Activated CD8-positive, alpha-beta T cell treated with anti-CD3 and anti-CD28 coated beads, Interleukin-2, amount 10 ng/mL, durations not matched to agents 7 days and 5 days (primary cell): Measurements from ENCODE around the gene TLE3. TPM values are rescaled to one million over a fixed set of nuclear protein-coding genes. Genes with fewer than 3 reads are reported as not detected.

ENCODE experiments used
- ATAC-seq: fragments of 150-1000 bp; cut with Tn5 transposase; one replicate; pipeline ENCODE4 v1.10.0; 2021; ENCODE audit warnings: moderate library complexity
- CTCF ChIA-PET: fragments of 350-600 bp; sonication (Branson Sonifier 250); formaldehyde crosslinking; loops from one replicate; lab custom pipeline; 2021; ENCODE audit warnings: antibody characterized with exemption; lab: Charles Lee
- POLR2A ChIA-PET: fragments of 350-600 bp; sonication (Branson Sonifier 250); formaldehyde crosslinking; loops from one replicate; lab custom pipeline; 2021; ENCODE audit warnings: antibody characterized with exemption; lab: Charles Lee
- DNase-seq: peaks from one replicate; pipeline ENCODE4 v3.0.0-alpha.2; 2020
- H3K27ac Mint-ChIP-seq: one replicate; pipeline ENCODE4 v1.8.0; 2021; ENCODE audit warnings: mild to moderate bottlenecking, mixed read lengths
- H3K27me3 Mint-ChIP-seq: one replicate; pipeline ENCODE4 v1.8.0; 2021; ENCODE audit warnings: low read depth, mixed read lengths
- H3K36me3 Mint-ChIP-seq: one replicate; pipeline ENCODE4 v1.8.0; 2021; ENCODE audit warnings: low read depth, mixed read lengths
- H3K4me1 Mint-ChIP-seq: one replicate; pipeline ENCODE4 v1.8.0; 2021; ENCODE audit warnings: low read depth, mixed read lengths
- H3K4me3 Mint-ChIP-seq: one replicate; pipeline ENCODE4 v1.8.0; 2021; ENCODE audit warnings: mild to moderate bottlenecking, mixed read lengths
- H3K9me3 Mint-ChIP-seq: one replicate; pipeline ENCODE4 v1.8.0; 2022; ENCODE audit warnings: mixed read lengths; ENCODE audit not compliant: insufficient read depth
- total RNA-seq, 2 experiments: library from RNA; stranded (reverse); gene quantifications; one replicate each; pipeline ENCODE4 v1.2.3, GENCODE V29; 2021

Gene TLE3
- total RNA-seq, 2 experiments from 2014 or later = 64.0 to 71.1 TPM

DNA sequence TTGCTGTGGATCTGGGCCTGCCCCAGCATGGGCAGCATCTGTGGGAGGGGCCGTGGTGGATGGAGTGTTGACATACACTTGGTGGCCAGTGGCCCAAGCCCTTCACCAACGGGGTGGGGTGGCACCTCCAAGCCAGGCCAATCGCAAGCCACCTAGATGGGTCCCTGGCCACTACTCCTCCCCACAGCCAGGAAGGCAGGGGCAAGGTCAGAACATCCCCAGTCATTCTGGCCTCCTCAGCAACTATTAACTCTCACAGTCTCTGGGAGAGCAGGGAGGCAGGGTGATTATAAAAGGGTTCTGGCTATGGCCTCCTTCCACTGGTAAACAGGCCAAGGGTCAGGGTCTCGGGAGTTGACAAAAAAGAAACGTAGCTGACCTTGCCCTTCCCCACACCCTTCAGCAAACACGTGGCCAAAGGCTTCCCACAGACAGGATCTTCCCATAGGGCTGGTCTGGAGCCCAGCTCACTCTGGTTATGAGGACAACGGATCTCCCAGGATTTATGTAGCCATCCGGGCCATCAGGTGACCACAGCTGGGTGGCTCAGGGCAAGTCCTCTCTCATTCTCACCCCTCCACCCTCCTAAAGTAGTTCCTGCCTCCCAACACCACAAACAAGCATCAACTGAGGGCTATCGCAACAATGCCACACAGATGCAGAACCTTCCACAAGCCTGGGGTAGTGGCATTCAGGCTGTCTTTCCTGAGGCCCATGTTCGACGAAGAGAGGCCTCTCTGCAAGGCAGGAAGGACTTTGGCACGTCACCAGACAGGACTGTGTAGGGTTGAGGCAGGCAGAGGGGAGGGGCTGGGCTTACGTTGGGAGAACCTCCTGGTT is 18.9 kb downstream of the TLE3 start:
- Mint-ChIP-seq H3K4me3 (no peak overlapping the region), H3K36me3 (peaks cover 77% of the 10 kb centered on the region), H3K27ac (no peak overlapping the region), H3K4me1 (peaks cover 31% of the 10 kb centered on the region), H3K9me3 (no peaks in the 10 kb centered on the region), H3K27me3 (no peaks in the 10 kb centered on the region)
- POLR2A ChIA-PET = no interaction called here
- no peak for DNase-seq
- CTCF ChIA-PET = no interaction called here
- ATAC-seq = no peak

- no peak for ATAC-seq
- ChIA-PET POLR2A (no interaction called here), CTCF (interaction anchor here (1.1 kb wide), 1 partner anchor 12 kb away, joined by 3 read pairs; no protein-coding TSS in a partner anchor)
- H3K27ac Mint-ChIP-seq = peak overlapping the region; percentile 3
- H3K27me3 Mint-ChIP-seq = no peaks in the 10 kb centered on the region
- peaks cover 18% of the 10 kb centered on the region for H3K4me1 Mint-ChIP-seq
- H3K4me3 Mint-ChIP-seq = no peak overlapping the region
- peaks cover 77% of the 10 kb centered on the region for H3K36me3 Mint-ChIP-seq
- DNase-seq = no peak
- H3K9me3 Mint-ChIP-seq = no peaks in the 10 kb centered on the region
Measured at GRCh38 chr15:70077188-70078147, 20.2 kb downstream of the TLE3 start.

- Mint-ChIP-seq H3K27ac (no peak overlapping the region), H3K4me3 (no peak overlapping the region), H3K36me3 (peaks cover 71% of the 10 kb centered on the region), H3K9me3 (no peaks in the 10 kb centered on the region), H3K4me1 (peaks cover 11% of the 10 kb centered on the region), H3K27me3 (no peaks in the 10 kb centered on the region)
- DNase-seq (no peak), ATAC-seq (no peak)
- CTCF ChIA-PET = interaction anchor here (1.1 kb wide), 1 partner anchor 30 kb away, joined by 3 read pairs; no protein-coding TSS in a partner anchor
- POLR2A ChIA-PET = interaction anchor here (0.6 kb wide), 1 partner anchor 10 kb away, joined by 3 read pairs; no protein-coding TSS in a partner anchor
Measured at GRCh38 chr15:70074380-70074779, 23.3 kb downstream of the TLE3 start.

DNA sequence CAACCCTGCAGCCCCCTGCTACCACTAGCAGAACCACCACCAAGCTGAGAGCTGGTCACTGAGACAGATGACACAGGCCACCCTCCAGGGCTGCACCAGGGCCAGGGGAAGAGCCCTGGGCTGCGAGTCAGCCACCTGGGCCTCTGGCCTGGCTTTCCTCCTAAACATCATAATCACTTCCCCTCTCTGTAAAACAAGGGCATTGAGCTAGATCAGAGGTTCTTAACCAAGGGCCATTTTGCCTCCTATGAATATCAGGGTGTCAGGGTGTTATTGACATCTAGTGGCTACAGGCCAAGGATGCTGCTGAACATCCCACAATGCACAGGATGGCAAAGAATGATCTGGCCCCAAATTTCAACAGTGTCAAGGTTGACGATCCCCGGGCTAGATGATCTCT is 25.2 kb downstream of the TLE3 start:
- ChIA-PET POLR2A (no interaction called here), CTCF (no interaction called here)
- ATAC-seq = no peak

DNA sequence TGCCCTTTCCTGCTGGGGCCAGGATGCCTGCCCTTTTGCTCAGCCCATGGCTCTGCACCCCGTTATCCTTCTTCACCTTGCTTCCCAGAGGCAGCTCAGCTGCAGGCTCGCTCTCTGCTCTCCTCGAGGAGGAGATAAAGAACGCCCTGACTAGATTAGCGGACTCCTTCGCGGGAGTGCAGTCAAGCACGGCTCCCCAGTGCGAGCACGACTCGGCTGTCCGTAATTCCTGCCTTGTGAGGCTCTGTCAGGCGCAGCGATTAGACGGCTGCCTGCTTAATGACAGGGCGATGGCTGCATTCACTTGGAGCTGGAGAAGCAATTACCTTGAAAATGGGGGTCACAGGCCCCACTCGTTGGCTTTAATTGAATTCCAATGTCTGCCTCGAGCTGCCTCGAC is 25.9 kb downstream of the TLE3 start:
- CTCF ChIA-PET = no interaction called here
- Mint-ChIP-seq H3K27me3 (no peaks in the 10 kb centered on the region), H3K4me3 (no peak overlapping the region), H3K9me3 (no peaks in the 10 kb centered on the region), H3K27ac (no peak overlapping the region), H3K4me1 (peaks cover 6% of the 10 kb centered on the region), H3K36me3 (peaks cover 72% of the 10 kb centered on the region)
- POLR2A ChIA-PET = no interaction called here
- DNase-seq = no peak
- no peak for ATAC-seq

More for the DNA sequence above, 25.2 kb downstream of the TLE3 start:
- H3K4me3 Mint-ChIP-seq = no peak overlapping the region
- no peaks in the 10 kb centered on the region for H3K9me3 Mint-ChIP-seq
- peaks cover 72% of the 10 kb centered on the region for H3K36me3 Mint-ChIP-seq
- peaks cover 11% of the 10 kb centered on the region for H3K4me1 Mint-ChIP-seq
- no peaks in the 10 kb centered on the region for H3K27me3 Mint-ChIP-seq
- H3K27ac Mint-ChIP-seq = no peak overlapping the region
- DNase-seq = no peak

- no peak overlapping the region for H3K4me3 Mint-ChIP-seq
- no peaks in the 10 kb centered on the region for H3K9me3 Mint-ChIP-seq
- ATAC-seq (no peak), DNase-seq (no peak)
- no peak overlapping the region for H3K27ac Mint-ChIP-seq
- POLR2A ChIA-PET = no interaction called here
- CTCF ChIA-PET = no interaction called here
- no peaks in the 10 kb centered on the region for H3K27me3 Mint-ChIP-seq
- H3K36me3 Mint-ChIP-seq = peaks cover 60% of the 10 kb centered on the region
- H3K4me1 Mint-ChIP-seq = no peaks in the 10 kb centered on the region
Measured at GRCh38 chr15:70069716-70070115, 28.0 kb downstream of the TLE3 start.

GRCh38 chr15:70068783-70069565 is 28.7 kb downstream of the TLE3 start:
- H3K27ac Mint-ChIP-seq = no peak overlapping the region
- no peaks in the 10 kb centered on the region for H3K27me3 Mint-ChIP-seq
- H3K4me3 Mint-ChIP-seq = no peak overlapping the region
- no peaks in the 10 kb centered on the region for H3K4me1 Mint-ChIP-seq
- DNase-seq (no peak), ATAC-seq (no peak)
- CTCF ChIA-PET = no interaction called here
- peaks cover 54% of the 10 kb centered on the region for H3K36me3 Mint-ChIP-seq
- POLR2A ChIA-PET = no interaction called here
- H3K9me3 Mint-ChIP-seq = no peaks in the 10 kb centered on the region

DNA sequence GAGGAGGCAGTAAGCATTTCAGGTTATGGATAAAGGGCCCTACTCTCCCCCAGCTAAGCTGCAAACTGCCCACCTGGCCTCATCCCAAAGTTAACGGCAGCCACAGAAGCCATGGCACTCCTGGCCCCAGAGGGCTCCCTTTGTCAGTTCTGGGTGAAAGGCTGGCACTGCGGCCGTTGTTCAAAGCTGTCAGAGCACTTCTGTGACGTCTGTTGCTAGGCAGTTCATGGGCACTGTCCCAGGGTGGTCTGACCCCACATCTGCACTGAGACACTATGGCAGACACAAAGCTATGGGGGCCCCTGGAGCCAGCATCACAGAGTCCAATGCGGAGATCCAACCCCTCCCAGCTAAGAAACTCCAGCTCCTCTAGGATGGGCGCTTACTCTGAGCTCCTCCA is 30.0 kb downstream of the TLE3 start:
- DNase-seq = no peak
- no peaks in the 10 kb centered on the region for H3K4me1 Mint-ChIP-seq
- H3K27ac Mint-ChIP-seq = no peak overlapping the region
- no peaks in the 10 kb centered on the region for H3K27me3 Mint-ChIP-seq
- no peak overlapping the region for H3K4me3 Mint-ChIP-seq
- CTCF ChIA-PET = interaction anchor here (1.0 kb wide), 1 partner anchor 339 kb away, joined by 3 read pairs; no protein-coding TSS in a partner anchor
- peaks cover 46% of the 10 kb centered on the region for H3K36me3 Mint-ChIP-seq
- POLR2A ChIA-PET = no interaction called here
- ATAC-seq = no peak
- H3K9me3 Mint-ChIP-seq = no peaks in the 10 kb centered on the region

DNA sequence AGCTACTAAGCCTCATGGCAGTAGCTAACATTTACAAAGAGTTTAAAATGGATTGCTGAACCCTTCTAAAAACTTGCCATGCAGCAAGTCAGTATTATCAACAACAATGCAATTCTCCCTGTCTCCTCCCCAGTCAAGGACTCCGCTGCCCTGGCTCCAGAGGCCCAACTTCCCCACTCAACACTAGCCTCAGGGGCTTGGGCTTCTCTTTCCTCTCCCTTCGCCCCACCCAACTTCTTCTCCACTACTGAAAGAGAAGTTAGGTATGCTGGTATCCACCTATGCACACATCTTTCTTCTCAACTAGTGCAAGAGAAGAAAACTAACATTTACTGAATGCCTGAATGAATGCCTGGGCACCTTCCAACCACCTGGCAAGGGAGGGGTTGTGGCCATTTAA is 30.7 kb downstream of the TLE3 start:
- CTCF ChIA-PET = interaction anchor here (1.0 kb wide), 1 partner anchor 338 kb away, joined by 3 read pairs; no protein-coding TSS in a partner anchor
- ATAC-seq (no peak), DNase-seq (no peak)
- no peaks in the 10 kb centered on the region for H3K27me3 Mint-ChIP-seq
- no peaks in the 10 kb centered on the region for H3K4me1 Mint-ChIP-seq
- POLR2A ChIA-PET = no interaction called here
- H3K27ac Mint-ChIP-seq = no peak overlapping the region
- H3K9me3 Mint-ChIP-seq = no peaks in the 10 kb centered on the region
- no peak overlapping the region for H3K4me3 Mint-ChIP-seq
- H3K36me3 Mint-ChIP-seq = peaks cover 42% of the 10 kb centered on the region

DNA sequence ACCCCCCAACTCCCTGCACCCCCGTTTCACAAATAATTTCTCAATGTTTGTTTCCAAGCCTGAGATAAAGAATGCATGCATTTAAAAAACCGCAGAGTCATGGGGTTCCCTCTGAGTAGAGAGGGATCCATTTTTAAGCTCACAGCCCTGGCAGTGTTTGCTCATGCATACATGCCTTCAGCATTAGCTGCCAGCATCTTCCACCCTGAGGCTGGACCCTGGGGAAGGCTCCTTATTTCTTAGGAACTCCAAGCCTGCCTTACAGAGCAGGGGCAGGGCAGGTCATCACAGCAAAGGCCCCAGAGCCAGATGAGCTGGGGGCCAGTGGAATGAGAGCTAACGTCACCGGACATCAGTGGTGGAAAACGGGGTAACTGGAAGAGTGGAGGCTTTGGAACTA is 31.3 kb downstream of the TLE3 start:
- H3K36me3 Mint-ChIP-seq = peaks cover 40% of the 10 kb centered on the region
- no peak overlapping the region for H3K27ac Mint-ChIP-seq
- H3K27me3 Mint-ChIP-seq = no peaks in the 10 kb centered on the region
- POLR2A ChIA-PET = no interaction called here
- no peak overlapping the region for H3K4me3 Mint-ChIP-seq
- CTCF ChIA-PET = no interaction called here
- ATAC-seq (no peak), DNase-seq (no peak)
- H3K9me3 Mint-ChIP-seq = no peaks in the 10 kb centered on the region
- H3K4me1 Mint-ChIP-seq = no peaks in the 10 kb centered on the region

DNA sequence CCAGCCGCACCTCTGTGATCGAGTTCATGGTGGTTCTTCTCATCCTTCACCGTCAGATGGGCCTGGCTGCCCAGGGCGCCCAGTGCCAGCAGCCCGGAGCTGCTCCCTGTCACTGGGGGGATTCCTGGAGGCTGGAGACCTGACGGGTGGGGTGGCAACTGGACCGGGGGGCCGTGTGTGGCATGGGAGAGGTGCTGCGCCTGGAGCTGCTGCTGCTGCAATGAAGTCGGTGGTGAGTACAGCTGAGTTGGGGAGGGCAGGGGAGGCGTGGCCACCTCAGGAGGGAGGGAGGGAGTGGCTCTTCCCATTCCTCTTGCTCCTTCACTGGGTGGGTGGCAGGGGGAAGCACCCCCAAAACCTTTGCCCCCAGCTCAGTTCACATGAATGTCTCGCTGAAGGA is 31.7 kb downstream of the TLE3 start:
- ChIA-PET POLR2A (no interaction called here), CTCF (no interaction called here)
- Mint-ChIP-seq H3K4me3 (no peak overlapping the region), H3K9me3 (no peaks in the 10 kb centered on the region), H3K4me1 (no peaks in the 10 kb centered on the region), H3K36me3 (peaks cover 38% of the 10 kb centered on the region), H3K27me3 (no peaks in the 10 kb centered on the region), H3K27ac (no peak overlapping the region)
- ATAC-seq = no peak
- no peak for DNase-seq
